Activated T-helper 1 cell treated with anti-CD3 and anti-CD28 coated beads, Interleukin-2, amount 50 U/mL, for 16 hours (primary cell): ENCODE results near the gene KIF13A.
"Not testable (repeated sequence)": the region's sequence is repeated elsewhere in the genome, so short reads cannot be mapped to it uniquely, and the experiment has no call there.

Experiments
- DNase-seq, 2 donors: peaks; one replicate each; pipeline ENCODE4 v3.0.0-alpha.2; 2020; ENCODE audit warnings: low read depth in 1 of 2, low spot score in 1 of 2

The KIF13A gene

GRCh38 chr6:17904491-17905120 lies 82.8 kb downstream of the KIF13A start:
- no peak for DNase-seq

GRCh38 chr6:17902974-17903373 lies 84.5 kb downstream of the KIF13A start:
- DNase-seq = no peak

- no peak for DNase-seq
Measured at GRCh38 chr6:17901493-17901892, 85.9 kb downstream of the KIF13A start.

GRCh38 chr6:17900011-17900410 lies 87.4 kb downstream of the KIF13A start:
- DNase-seq = no peak

- DNase-seq = no peak
Measured at GRCh38 chr6:17899491-17899890, 87.9 kb downstream of the KIF13A start.

- no peak for DNase-seq
Measured at GRCh38 chr6:17897681-17898080, 89.8 kb downstream of the KIF13A start.

GRCh38 chr6:17894905-17895304 lies 92.5 kb downstream of the KIF13A start:
- DNase-seq = no peak

- no peak for DNase-seq
Measured at GRCh38 chr6:17894191-17894590, 93.2 kb downstream of the KIF13A start.

- no peak for DNase-seq
Measured at GRCh38 chr6:17892097-17892686, 95.2 kb downstream of the KIF13A start.

GRCh38 chr6:17890309-17890708 lies 97.1 kb downstream of the KIF13A start:
- DNase-seq = no peak

GRCh38 chr6:17889777-17890176 lies 97.7 kb downstream of the KIF13A start:
- DNase-seq = not testable (repeated sequence)

GRCh38 chr6:17886891-17887290 lies 100.5 kb downstream of the KIF13A start:
- no peak for DNase-seq

GRCh38 chr6:17885889-17886576 lies 101.4 kb downstream of the KIF13A start:
- DNase-seq = no peak

GRCh38 chr6:17884498-17885478 lies 102.6 kb downstream of the KIF13A start:
- no peak for DNase-seq

GRCh38 chr6:17883665-17884497 lies 103.6 kb downstream of the KIF13A start:
- DNase-seq = no peak

- no peak for DNase-seq
Measured at GRCh38 chr6:17881085-17881858, 106.2 kb downstream of the KIF13A start.

GRCh38 chr6:17879184-17879583 lies 108.3 kb downstream of the KIF13A start:
- DNase-seq = no peak

- DNase-seq = no peak
Measured at GRCh38 chr6:17878734-17879133, 108.7 kb downstream of the KIF13A start.

- DNase-seq = no peak
Measured at GRCh38 chr6:17877895-17878440, 109.5 kb downstream of the KIF13A start.
